Measurements from ENCODE around the gene TSPAN11.

TSPAN11 gene

GRCh38 chr12:31041033-31041564, 114.6 kb downstream of the TSPAN11 start:
- no peak for DNase-seq
